ENCODE data around the gene FARP2. TPM values are rescaled to one million over a fixed set of nuclear protein-coding genes. Genes with fewer than 3 reads are reported as not detected.
A peak's percentile ranks its signal among the peaks of the same experiment; 100 is the strongest.

The FARP2 gene
- total and polyA plus RNA-seq, 11 donors: 7.9 to 31.8 (median 20.1) TPM

GRCh38 chr2:241540401-241540770, 184.3 kb downstream of the FARP2 start:
- intact Hi-C loops (cut with DNase I): no loop called here
- no peaks in the 10 kb centered on the region for H3K9me3 ChIP-seq
- H3K27ac ChIP-seq: peak overlapping the region in 2 of 12 donors; percentile 43 to 79
- WGBS, 4 donors: 17 to 51% (median 48%) methylated on average over 10 of the region's 10 CpGs
- peaks cover 0 to 26% (median 6%) of the 10 kb centered on the region in 9 donors for H3K27me3 ChIP-seq
- H3K4me3 ChIP-seq: peak overlapping the region in 9 of 12 donors; percentile 34 to 56 (median 47)
- H3K4me1 ChIP-seq: peaks cover 0 to 29% (median 14%) of the 10 kb centered on the region in 12 donors
- ATAC-seq (peak in 1 of 4 donors; percentile 53), DNase-seq (no peak)
- TF ChIP-seq POLR2A (IDR thresholded peaks at IDR 0.05): no peak
- TF ChIP-seq, protein P1, sequence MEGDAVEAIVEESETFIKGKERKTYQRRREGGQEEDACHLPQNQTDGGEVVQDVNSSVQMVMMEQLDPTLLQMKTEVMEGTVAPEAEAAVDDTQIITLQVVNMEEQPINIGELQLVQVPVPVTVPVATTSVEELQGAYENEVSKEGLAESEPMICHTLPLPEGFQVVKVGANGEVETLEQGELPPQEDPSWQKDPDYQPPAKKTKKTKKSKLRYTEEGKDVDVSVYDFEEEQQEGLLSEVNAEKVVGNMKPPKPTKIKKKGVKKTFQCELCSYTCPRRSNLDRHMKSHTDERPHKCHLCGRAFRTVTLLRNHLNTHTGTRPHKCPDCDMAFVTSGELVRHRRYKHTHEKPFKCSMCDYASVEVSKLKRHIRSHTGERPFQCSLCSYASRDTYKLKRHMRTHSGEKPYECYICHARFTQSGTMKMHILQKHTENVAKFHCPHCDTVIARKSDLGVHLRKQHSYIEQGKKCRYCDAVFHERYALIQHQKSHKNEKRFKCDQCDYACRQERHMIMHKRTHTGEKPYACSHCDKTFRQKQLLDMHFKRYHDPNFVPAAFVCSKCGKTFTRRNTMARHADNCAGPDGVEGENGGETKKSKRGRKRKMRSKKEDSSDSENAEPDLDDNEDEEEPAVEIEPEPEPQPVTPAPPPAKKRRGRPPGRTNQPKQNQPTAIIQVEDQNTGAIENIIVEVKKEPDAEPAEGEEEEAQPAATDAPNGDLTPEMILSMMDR (IDR thresholded peaks at IDR 0.05): no peak
- no peaks in the 10 kb centered on the region for H3K36me3 ChIP-seq

GRCh38 chr2:241540771-241541561, 184.9 kb downstream of the FARP2 start:
- 10 to 20% (median 11%) methylated on average over 26 to 68 of the region's 68 CpGs for WGBS, 4 donors
- H3K4me3 ChIP-seq: peak overlapping the region; percentile 14 to 56 (median 44)
- H3K9me3 ChIP-seq: no peaks in the 10 kb centered on the region
- H3K36me3 ChIP-seq: no peaks in the 10 kb centered on the region
- ATAC-seq (peak in 3 of 4 donors; percentile 49 to 79 (median 70)), DNase-seq (peak in 4 of 5 donors; percentile 41 to 75 (median 48))
- H3K4me1 ChIP-seq: peaks cover 0 to 29% (median 14%) of the 10 kb centered on the region in 12 donors
- peak overlapping the region in 2 of 12 donors; percentile 43 to 79 for H3K27ac ChIP-seq
- intact Hi-C loops (cut with DNase I): no loop called here
- TF ChIP-seq, protein P1 (IDR thresholded peaks at IDR 0.05): no peak
- TF ChIP-seq POLR2A (IDR thresholded peaks at IDR 0.05): no peak
- peaks cover 0 to 26% (median 6%) of the 10 kb centered on the region in 9 donors for H3K27me3 ChIP-seq

- DNase-seq (no peak), ATAC-seq (peak in 2 of 4 donors; percentile 4 to 12)
- TF ChIP-seq, protein P1 (IDR thresholded peaks at IDR 0.05): no peak
- no peak for TF ChIP-seq POLR2A (IDR thresholded peaks at IDR 0.05)
- Histone ChIP-seq H3K27ac (peak overlapping the region in 1 of 12 donors; percentile 79), H3K9me3 (no peaks in the 10 kb centered on the region), H3K36me3 (no peaks in the 10 kb centered on the region), H3K27me3 (peaks cover 0 to 26% (median 6%) of the 10 kb centered on the region in 9 donors), H3K4me3 (peak overlapping the region in 10 of 12 donors; percentile 20 to 56 (median 46)), H3K4me1 (peaks cover 0 to 32% (median 17%) of the 10 kb centered on the region in 12 donors)
- intact Hi-C loops (cut with DNase I): no loop called here
- 12 to 19% (median 16%) methylated on average over 22 to 62 of the region's 62 CpGs for WGBS, 4 donors
Observed at GRCh38 chr2:241541564-241542277, 185.6 kb downstream of the FARP2 start.

- 70 to 81% (median 73%) methylated on average over 10 to 15 of the region's 15 CpGs for WGBS, 4 donors
- Histone ChIP-seq H3K4me1 (peaks cover 0 to 37% (median 20%) of the 10 kb centered on the region in 12 donors), H3K36me3 (no peaks in the 10 kb centered on the region), H3K9me3 (no peaks in the 10 kb centered on the region), H3K27me3 (peaks cover 0 to 28% (median 6%) of the 10 kb centered on the region in 9 donors), H3K27ac (peak overlapping the region in 1 of 12 donors; percentile 79), H3K4me3 (peak overlapping the region in 3 of 12 donors; percentile 20 to 54 (median 47))
- DNase-seq: peak in 3 of 5 donors; percentile 34 to 65 (median 62)
- intact Hi-C loops (cut with DNase I): no loop called here
- peak; percentile 53 to 66 (median 58) for ATAC-seq
- TF ChIP-seq, protein P1 (IDR thresholded peaks at IDR 0.05): no peak
Observed at GRCh38 chr2:241542278-241542605, 186.2 kb downstream of the FARP2 start.

Data from heart left ventricle (tissue), 16 donors.